HG02588 (cell line): Measurements from ENCODE around the gene ATG7.
"Not testable (repeated sequence)": the region's sequence is repeated elsewhere in the genome, so short reads cannot be mapped to it uniquely, and the experiment has no call there.

Source experiments
- ATAC-seq: cut with Tn5 transposase; IDR thresholded peaks from one replicate; pipeline ENCODE4 v1.9.1; 2021; ENCODE audit warnings: mild to moderate bottlenecking, moderate library complexity; ENCODE audit not compliant: unreplicated experiment

The ATG7 gene

GRCh38 chr3:11420066-11420465 lies 147.9 kb downstream of the ATG7 start:
- ATAC-seq = no peak

DNA sequence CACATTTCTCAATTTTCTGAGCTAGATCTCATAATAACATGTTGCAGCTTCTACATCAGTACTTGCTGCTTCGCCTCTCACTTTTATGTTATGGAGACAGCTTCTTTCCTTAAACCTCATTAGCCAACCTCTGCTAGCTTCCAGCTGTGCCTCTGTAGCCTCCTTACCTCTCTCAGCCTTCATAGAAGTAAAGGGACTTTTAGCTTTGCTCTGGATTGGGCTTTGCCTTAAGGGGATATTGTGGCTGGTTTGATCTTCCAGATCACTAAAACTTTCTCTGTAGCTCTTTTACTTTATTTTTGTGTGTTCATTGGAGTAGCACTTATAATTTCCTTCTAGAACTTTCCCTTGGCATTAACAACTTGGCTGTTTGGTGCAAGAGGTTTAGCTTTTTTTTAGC lies 150.1 kb downstream of the ATG7 start:
- ATAC-seq = no peak

DNA sequence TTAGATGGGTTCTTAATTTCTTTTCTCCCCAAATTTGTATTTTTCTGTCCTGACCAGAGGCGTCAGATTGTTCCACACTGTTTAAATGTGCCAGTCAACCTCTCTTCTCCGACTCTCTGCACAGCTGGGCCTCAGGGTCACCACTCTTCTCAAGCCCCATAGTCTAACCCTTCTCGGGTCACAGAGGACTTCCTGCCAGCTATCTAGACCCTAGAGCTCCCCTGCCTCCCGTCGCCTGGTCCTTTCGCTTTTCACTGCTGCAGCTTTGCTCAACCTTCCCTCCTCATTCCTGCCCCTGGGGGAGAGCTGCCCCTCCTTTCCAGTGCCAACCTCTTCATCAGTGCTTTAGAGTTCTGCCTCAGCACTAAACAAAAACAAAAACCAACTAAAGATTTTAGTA lies 151.7 kb downstream of the ATG7 start:
- ATAC-seq = no peak

DNA sequence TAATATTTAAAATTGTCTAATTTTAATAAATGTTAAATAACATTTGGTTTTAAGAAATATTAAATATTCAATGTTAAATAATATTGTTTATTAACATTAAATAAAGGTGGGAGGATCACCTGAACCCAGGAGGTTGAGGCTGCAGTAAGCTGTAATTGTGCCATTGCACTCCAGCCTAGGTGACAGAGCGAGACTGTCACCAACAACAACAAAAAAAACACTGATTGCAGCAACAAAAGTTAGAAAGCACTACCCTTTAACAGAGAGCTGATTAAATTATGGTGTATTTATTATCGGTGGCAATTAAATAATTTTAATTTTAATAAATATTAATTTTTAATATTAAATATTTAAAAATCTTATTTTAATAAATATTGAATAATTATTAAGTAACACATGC lies 152.1 kb downstream of the ATG7 start:
- ATAC-seq = no peak

DNA sequence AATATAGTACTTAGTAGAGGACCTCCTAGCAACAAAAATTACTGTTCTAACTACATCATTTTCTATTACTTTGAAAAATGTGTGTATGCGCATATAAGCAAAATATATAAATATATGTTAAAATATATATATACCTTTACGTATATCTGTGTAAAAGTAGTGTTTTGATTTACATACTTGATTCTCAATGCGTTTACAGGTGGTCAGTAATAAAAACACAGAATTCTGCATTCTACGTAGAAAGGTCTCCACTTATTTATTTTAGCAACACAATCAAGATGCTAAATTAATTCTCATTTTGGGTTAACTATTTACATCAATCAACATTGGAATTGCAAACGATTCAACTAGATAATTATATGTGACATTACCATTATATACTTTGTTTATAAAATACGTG lies 158.0 kb downstream of the ATG7 start:
- no peak for ATAC-seq

DNA sequence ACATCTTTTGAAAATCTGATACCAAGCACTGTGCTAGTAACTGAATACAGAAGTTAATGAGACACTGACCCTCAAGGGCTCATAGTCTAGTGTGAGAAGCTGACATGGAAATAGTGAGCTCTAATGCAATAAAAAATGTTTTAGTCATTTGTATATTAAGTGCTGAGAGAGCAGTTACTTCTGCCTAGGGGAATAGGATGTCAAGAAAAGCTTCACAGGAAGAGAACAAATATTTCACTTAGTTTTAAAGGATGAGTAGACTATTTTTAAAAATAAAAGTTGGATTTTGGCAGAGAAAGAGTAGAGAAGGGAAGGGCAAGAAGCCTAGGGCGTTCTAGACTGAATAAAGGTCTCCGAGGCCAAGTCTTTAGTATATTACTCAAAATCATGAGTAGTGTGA lies 158.4 kb downstream of the ATG7 start:
- no peak for ATAC-seq

- ATAC-seq = no peak
These were observed 159.1 kb downstream of the ATG7 start for GRCh38 chr3:11431319-11431718.

DNA sequence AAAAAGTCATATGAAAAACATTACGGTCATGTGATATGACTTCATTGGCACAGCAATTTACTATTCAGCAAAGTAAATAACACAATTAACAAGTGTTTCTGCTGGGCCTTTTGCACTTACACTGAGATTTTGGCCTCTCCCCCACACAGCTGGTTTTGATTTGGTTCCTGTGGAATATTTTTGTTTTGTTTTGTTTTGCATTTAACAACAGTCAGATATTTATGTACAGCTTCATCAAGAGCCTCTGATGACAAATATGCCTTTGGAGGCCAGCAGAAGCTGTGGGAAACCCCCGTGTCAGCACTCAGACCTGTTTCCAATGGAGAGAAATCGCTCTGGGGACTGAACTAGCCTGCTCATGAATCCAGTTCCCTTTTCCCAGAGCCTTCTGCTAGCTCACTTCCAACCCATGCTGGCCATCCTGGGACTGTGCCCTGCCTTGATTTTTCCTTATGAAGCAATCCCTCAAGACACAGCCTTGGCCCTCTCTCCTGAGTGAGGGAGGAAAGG lies 161.9 kb downstream of the ATG7 start:
- no peak for ATAC-seq

DNA sequence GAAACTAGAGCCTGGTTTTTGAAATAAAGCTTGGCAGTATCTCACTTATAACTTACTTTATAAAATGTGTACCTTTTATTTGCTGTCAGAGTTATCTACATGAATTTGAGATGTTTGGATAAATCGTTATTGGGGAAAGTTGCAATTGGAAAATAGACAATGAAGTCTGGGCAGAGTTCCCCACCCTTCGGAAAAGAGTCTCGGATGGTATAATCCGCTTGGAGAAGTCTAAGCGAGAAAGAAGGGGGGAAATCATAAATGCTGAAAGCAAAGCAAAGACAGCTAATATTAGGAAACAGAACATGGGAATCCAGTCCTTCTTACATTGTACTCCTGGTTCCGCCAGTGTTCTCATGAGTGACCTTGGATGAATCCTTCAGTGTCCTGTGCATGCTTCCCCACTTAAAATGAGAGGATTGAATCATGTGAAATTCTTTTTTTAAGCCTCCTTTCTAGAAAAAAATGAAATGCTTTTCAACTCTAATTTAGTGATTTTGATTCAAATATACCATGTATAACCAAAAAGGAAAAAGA lies 162.4 kb downstream of the ATG7 start:
- ATAC-seq = no peak

DNA sequence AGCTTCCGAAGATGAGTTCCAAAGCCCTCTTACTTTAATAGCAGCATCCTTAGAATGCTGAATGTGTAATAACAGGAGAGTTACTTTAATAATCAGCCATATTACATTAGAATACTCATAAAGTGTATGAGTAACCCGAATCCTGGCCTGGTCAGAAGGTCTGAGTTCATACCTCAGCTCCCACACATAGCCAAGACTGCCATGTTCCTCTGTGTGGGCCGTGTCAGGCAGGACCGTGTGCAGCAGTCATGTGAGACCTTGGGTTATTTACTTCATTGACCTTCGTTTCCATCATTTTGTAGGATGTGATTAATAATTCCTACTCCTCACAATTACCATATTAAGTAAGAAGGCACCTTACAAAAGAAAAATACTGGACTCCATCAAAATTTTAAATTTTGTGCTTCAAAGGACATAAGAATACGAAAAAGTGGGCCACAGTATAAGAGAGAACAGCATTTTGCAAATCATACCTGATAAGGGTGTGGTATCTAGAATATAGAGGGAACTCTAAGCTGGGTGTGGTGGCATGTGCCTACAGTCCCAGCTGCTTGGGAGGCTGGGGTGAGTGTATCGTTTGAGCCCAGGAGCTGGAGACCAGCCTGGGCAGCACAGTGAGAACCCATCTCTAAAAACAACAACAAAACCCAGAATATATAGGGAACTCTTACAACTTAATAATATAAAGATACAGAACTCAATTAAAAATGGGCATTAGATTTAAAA lies 163.4 kb downstream of the ATG7 start:
- no peak for ATAC-seq

- ATAC-seq = no peak
These were observed 164.6 kb downstream of the ATG7 start for GRCh38 chr3:11436775-11437174.

- ATAC-seq = no peak
These were observed 165.3 kb downstream of the ATG7 start for GRCh38 chr3:11437506-11437905.

GRCh38 chr3:11438646-11439045 lies 166.4 kb downstream of the ATG7 start:
- no peak for ATAC-seq

DNA sequence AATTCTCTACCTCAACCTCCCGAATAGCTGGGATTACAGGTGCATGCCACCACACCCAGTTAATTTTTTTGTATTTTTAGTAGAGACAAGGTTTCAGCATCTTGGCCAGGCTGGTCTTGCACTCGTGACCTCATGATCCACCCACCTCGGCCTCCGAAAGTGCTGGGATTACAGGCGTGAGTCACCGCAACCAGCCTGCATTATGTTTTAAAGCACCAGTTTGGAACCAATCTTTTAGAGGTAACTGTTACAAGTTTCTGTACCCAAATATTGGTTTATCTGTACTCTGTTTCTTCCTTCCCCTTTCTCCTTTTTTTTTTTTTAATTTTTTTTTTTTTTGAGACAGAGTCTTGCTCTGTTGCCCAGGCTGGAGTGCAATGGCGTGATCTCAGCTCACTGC lies 169.1 kb downstream of the ATG7 start:
- ATAC-seq = not testable (repeated sequence)

DNA sequence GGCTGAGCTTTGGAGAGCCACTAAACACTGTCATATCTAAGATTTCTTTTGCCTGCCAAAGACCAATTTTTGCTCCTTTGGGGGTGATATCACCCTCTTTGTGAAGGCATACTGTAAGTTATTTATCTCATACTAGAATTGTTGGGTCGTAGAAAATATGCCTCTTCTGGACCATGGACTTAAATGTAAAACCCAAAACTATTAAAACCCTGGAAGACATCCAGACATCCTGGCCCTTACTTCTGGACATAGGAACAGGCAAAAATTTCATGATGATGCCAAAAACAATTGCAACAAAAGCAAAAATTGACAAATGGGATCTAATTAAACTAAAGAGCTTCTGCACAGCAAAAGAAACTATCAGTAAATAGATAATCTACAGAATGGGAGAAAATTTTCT lies 172.2 kb downstream of the ATG7 start:
- ATAC-seq = no peak

DNA sequence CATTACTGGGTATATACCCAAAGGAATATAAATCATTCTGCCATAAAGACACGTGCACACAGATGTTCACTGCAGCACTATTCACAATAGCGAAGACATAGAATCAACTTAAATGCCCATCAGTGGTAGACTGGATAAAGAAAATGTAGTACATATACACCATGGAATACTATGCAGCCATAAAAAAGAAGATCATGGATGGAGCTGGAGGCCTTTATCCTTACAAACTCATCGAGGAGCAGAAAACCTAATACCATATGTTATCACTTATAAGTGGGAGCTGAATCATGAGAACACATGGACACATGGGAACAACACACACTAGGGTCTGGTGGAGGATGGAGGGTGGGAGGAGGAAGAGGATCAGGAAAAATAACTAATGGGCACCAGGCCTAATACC lies 173.0 kb downstream of the ATG7 start:
- ATAC-seq = not testable (repeated sequence)

DNA sequence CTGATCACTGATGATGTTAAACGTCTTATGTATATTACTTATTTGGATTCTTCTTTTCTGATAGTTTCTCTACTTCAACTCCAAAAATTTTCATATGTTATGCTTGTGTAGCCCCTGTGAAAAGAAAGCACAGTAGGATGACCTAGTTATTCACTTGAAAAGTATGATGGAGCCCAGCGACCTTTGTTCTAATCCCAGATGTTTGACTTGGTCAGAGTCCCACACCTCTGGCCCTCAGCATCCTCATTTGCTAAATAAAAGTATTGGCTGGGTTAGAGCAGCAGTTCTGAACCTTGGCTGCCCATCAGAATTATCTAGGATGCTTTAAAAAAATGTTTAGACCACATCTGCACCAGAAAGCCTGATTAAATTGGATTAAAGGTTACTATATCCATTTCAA lies 173.7 kb downstream of the ATG7 start:
- no peak for ATAC-seq

- ATAC-seq = no peak
These were observed 175.5 kb downstream of the ATG7 start for GRCh38 chr3:11447584-11448200.

DNA sequence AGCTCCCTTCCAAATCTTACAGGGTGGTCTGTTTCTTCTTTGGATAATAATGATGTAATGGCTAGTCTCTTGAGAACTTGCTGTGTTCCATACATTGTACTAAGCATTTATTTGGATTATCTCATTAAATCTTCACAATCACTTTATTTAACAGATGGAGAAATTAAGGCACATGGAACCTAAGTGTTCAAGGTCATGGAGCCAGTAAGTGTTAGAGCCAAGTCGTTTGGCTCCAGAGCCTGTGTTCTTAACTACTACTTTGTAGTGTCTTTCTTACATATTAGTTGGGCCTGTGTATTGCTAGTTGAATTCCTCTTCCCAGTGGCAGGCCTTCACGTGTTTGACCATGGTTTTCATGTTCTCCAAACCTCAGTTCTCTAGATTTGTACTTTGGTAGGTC lies 177.8 kb downstream of the ATG7 start:
- ATAC-seq = no peak

DNA sequence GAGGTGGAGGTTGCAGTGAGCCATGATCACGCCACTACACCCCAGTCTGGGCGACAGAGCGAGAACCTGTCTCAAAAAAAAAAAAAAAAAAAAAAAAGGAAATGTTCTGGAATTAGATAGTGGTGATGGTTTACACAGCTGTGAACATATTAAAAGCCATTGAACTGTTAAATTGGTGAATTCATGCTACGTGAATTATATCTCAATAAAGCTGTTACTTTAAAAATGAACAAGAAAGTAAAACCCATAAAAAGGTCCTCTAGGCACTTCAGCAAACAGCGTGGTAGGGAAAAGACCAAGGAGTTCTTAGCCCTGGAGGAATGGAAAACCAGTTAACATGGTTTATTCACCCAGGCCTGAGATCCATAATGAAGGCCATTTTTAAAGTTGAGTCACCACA lies 180.1 kb downstream of the ATG7 start:
- ATAC-seq = no peak

DNA sequence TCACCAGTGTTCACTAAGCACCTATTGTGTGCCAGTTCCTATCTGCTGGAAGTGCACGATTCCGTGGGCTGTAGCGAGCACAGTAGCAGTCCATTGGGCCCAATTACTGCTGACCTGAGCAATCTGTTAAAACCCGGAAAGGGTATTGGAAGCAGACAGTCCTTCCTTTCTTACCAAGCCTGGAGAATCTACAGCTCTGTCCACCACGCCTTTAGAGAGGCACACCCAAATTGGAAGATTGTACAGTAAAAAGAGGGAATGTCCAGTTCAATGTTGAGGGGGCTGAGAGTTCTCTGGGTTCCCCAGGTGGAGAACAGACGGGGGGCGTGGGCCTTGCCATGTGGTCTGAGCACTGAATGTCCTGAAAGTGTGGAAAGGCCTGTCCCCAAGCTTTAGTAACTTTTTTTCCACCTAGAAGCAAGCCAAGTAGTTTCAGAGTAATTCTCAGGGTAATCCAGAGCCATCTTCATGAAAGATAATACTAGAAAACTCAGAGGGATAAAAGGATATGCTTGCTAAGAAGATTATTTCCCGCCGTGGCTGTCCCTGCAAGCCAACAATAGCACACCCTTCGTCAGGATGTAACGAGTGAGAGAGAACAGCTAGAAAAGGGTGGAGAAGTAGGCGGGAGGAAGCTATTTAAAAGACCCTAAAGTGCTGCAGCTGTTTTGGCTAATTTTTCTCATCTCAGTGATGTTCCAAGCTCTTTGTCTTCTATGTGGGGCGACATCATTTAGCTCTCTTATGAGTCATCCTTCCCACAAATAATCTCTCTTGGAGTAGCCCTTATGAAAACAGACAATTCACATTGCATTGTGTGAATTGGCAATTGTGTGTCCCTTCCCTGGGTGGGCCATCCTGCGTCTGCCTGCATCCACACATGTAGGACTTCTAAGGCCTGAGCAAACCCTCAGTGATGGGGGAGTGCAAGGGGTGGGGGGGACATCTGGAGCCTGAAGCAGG lies 181.0 kb downstream of the ATG7 start:
- ATAC-seq = no peak
